ENCODE data around the gene PABPC4L.

DNA sequence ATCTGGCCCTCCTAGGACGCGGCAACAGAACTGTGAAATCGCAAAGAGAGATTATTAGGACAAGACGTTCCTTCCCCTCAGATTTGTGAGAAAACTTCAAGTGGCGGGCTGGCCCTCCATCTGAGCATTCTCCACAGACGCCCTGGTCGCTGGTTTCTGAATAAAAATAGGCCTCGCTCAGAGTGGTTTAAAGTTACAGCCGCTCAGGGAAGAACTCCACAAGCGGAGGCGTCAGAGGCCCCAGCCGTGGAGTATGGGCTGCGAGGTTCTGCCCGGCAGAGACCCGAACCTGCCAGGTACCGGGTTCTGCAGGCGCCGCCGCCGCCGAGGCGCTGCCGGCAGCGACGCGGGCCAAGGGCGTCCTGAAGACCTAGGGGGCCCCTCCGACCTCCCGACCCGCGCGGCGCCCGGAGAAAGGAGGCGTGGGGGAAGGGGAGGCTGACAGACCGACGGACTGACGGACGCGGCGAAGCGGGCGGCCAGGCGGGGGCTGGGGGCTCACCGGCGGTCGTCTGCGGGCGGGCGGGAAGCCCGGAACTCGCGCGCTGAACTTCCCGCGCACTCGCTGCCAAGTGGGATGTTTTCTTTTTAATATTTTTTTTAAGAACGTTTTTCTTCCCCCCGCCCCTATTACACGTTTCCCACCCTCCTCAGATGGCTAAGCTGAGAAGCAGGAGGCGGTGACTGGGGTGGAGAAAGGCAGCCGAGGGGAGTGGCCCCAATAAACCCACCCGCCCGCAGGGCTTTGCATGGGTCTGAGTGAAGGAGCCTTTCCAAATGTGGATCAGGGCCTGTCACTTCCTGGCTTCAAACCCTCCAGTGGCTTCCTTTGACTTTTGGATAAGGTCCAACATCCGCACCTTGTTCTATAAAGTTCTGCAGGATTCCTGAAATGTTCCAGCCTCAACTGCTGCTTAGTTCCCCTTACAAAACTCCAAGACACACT is at the start of gene PABPC4L:
- TF ChIP-seq CTCF (IDR thresholded peaks at IDR 0.05; ENCODE audit: insufficient read depth, low read length, poor library complexity, severe bottlenecking) (no peak), EZH2phosphoT487 (conservative IDR thresholded peaks at IDR 0.05; ENCODE audit: low read length) (no peak)
